Neuron (in vitro differentiated cells): ENCODE measurements around the gene CNPPD1.

ENCODE experiments used
- H2AFZ ChIP-seq: one replicate; pipeline ENCODE4 v1.6.1; 2013; ENCODE audit warnings: low read depth, mild to moderate bottlenecking, inconsistent platforms, low read length, moderate library complexity
- H3K27me3 ChIP-seq: one replicate; pipeline ENCODE4 v1.6.1; 2013; ENCODE audit warnings: low read length; ENCODE audit not compliant: insufficient read depth
- H3K36me3 ChIP-seq: one replicate; pipeline ENCODE4 v1.6.1; 2013; ENCODE audit warnings: low read length; ENCODE audit not compliant: insufficient read depth
- H3K4me1 ChIP-seq: one replicate; pipeline ENCODE4 v1.6.1; 2013; ENCODE audit warnings: low read length; ENCODE audit not compliant: insufficient read depth
- H3K4me3 ChIP-seq: 2 replicates; pipeline ENCODE4 v1.5.1; 2013; ENCODE audit warnings: mild to moderate bottlenecking, low read length, moderate library complexity
- H3K9me3 ChIP-seq: one replicate; pipeline ENCODE4 v1.6.1; 2013; ENCODE audit warnings: low read length

CNPPD1 gene

GRCh38 chr2:219122202-219122980 lies 54.3 kb downstream of the CNPPD1 start:
- Histone ChIP-seq H3K27me3 (no peaks in the 10 kb centered on the region), H3K4me3 (no peak overlapping the region), H3K36me3 (no peaks in the 10 kb centered on the region), H3K4me1 (peaks cover 12% of the 10 kb centered on the region), H2AFZ (peak overlapping the region; percentile 1), H3K9me3 (no peaks in the 10 kb centered on the region)
